GM12872 (cell line): ENCODE data around the gene KCNK3.

Source experiments
- TF ChIP-seq, protein P1 (sequence below): IDR thresholded peaks from 3 replicates; pipeline ENCODE4 v1.5.1; 2011; ENCODE audit warnings: low read depth, mild to moderate bottlenecking, low read length, moderate library complexity; ENCODE audit not compliant: insufficient read depth

The KCNK3 gene

GRCh38 chr2:26649992-26650712, 42.4 kb upstream of the KCNK3 start:
- TF ChIP-seq, protein P1, sequence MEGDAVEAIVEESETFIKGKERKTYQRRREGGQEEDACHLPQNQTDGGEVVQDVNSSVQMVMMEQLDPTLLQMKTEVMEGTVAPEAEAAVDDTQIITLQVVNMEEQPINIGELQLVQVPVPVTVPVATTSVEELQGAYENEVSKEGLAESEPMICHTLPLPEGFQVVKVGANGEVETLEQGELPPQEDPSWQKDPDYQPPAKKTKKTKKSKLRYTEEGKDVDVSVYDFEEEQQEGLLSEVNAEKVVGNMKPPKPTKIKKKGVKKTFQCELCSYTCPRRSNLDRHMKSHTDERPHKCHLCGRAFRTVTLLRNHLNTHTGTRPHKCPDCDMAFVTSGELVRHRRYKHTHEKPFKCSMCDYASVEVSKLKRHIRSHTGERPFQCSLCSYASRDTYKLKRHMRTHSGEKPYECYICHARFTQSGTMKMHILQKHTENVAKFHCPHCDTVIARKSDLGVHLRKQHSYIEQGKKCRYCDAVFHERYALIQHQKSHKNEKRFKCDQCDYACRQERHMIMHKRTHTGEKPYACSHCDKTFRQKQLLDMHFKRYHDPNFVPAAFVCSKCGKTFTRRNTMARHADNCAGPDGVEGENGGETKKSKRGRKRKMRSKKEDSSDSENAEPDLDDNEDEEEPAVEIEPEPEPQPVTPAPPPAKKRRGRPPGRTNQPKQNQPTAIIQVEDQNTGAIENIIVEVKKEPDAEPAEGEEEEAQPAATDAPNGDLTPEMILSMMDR = no peak

DNA sequence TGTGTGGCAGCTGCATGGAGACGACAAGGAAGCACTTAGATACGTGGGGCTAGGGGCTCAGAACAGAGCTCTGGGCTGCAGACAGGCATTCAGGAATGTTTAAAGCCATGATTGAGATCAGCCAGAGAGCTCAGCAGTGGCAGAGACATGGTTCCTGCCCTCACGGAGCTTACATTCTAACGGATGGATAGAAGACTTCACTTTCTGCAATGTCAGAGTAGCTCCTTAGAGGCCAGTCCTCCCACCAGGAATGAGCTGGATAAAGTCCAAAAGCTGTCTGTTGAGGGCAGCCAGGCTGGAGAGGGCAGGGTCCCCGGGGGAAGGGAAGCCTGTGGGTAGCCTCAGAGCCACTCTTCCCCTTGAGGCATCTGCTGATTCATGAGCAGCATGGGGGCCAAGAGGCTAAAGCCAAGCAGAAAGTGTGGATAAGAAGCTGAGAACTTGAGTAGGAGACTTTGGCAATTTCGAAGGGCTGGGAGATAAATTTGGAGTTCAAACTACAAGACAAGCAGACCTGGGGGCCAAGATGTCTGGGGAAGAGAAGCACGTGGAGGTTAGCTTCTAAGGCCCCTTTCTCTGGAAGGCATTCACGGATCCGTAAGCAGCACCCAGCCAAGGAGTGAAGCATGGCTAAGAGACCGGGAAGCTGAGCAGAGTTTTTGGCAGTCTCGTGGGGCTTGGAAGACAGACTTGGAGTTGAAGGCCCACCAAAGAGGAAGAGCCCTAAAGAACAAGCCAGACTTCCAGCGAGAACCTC, 41.6 kb upstream of the KCNK3 start:
- TF ChIP-seq, protein P1 = no peak

DNA sequence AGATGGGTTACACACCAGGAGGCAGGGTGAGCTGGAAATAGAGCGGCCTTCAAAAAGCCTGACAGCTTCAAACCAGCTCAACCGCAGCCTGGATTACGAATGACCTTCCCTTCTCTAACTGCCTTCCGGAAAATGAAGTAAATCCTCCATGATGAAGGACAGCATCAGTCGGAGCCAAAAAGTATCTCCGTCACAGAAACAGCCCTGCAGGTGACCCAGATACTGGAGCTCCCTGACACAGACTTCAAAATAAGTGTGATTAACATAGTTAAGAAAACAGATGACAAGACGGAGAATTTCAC, 41.1 kb upstream of the KCNK3 start:
- TF ChIP-seq, protein P1 = no peak

DNA sequence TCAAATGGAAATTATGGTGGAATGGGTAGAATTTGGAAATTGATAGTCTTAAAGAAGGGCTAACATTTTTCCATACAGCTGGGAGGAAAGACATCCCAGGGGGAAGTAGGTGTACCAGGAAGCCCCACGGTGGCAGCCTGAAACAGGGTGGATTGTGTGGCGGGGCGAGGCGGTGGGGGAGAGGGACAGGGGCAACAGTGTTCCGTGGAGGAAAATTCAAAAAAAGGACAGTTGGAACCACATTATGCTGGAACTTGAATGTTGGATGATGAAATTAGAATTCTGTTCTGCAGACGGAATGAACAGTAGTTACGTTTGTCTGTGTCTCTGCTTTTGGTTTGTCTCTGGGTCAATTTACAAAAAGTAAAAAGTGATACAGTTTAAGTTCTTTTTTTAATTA, 40.7 kb upstream of the KCNK3 start:
- TF ChIP-seq, protein P1 = no peak

- TF ChIP-seq, protein P1 = no peak
Measured at GRCh38 chr2:26652361-26653041, 40.0 kb upstream of the KCNK3 start.

- TF ChIP-seq, protein P1 = no peak
Measured at GRCh38 chr2:26653207-26654060, 39.1 kb upstream of the KCNK3 start.

DNA sequence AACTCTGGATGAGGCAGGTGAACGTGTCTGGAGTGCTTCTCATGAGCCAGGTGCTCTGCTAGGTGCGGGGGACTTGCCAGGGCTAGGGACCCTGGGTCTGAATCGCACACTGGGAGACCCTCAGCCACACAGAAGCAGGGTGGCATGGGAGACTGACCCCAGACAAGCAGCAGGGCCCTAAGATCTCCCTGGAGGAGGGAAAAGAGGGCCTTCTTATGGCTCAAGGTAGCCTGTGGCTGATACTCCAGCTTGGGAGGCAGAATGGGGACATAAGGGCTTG, 38.5 kb upstream of the KCNK3 start:
- TF ChIP-seq, protein P1 = no peak
